B cell (primary cell): ENCODE data around the gene TRIP10.

Experiments used
- CTCF ChIP-seq: fragments of 200-600 bp; IDR thresholded peaks from one replicate; pipeline ENCODE4 v1.8.0; 2022; ENCODE audit warnings: antibody characterized with exemption, mild to moderate bottlenecking
- EZH2 ChIP-seq: IDR thresholded peaks from 2 replicates; pipeline ENCODE4 v1.6.1; 2012; ENCODE audit warnings: borderline replicate concordance, low read depth, mild to moderate bottlenecking, moderate library complexity, low read length; ENCODE audit not compliant: insufficient read depth, poor library complexity, severe bottlenecking

GRCh38 chr19:6721773-6722172 lies 17.7 kb upstream of the TRIP10 start:
- TF ChIP-seq EZH2 (no peak), CTCF (no peak)
